ENCODE data around the gene SLC15A4. TPM values are rescaled to one million over a fixed set of nuclear protein-coding genes. Genes with fewer than 3 reads are reported as not detected.

Gene SLC15A4
- total and polyA plus RNA-seq, 2 donors (not counting 1 experiment from before 2014, with no cell fraction given) = 35.8 to 36.3 TPM

GRCh38 chr12:128747441-128747840, 76.3 kb downstream of the SLC15A4 start:
- Histone ChIP-seq H3K4me2 (ENCODE audit: extremely low read depth, insufficient read depth, low read length) (no peak overlapping the region), H3K9ac (ENCODE audit: insufficient read depth, low read length) (no peak overlapping the region), H2AFZ (ENCODE audit: low read length) (no peak overlapping the region), H3K4me3 (replicated peaks in 1 of 4; ENCODE audit: control extremely low read depth in 1 of 4, insufficient read depth in 1 of 4, low read depth in 3 of 4, low read length in 4 of 4) (no peak overlapping the region), H3K36me3 (ENCODE audit: control insufficient read depth, insufficient read depth, low read length) (no peaks in the 10 kb centered on the region), H4K20me1 (ENCODE audit: control insufficient read depth, extremely low read depth, insufficient read depth, low read length) (no peaks in the 10 kb centered on the region), H3K27ac (ENCODE audit: insufficient read depth, low read length) (no peak overlapping the region), H3K27me3 (ENCODE audit: control insufficient read depth, insufficient read depth, low read length) (no peaks in the 10 kb centered on the region), H3K9me3 (ENCODE audit: control insufficient read depth, insufficient read depth, low read depth, low read length) (no peaks in the 10 kb centered on the region), H3K79me2 (ENCODE audit: control insufficient read depth, insufficient read depth, low read length) (no peaks in the 10 kb centered on the region), H3K4me1 (ENCODE audit: control insufficient read depth, extremely low read depth, insufficient read depth, low read length) (no peaks in the 10 kb centered on the region)
- TF ChIP-seq CTCF (conservative IDR thresholded peaks at IDR 0.05 in 1 of 2, IDR thresholded peaks at IDR 0.05 in 1 of 2; ENCODE audit: low read depth in 1 of 2, low read length in 2 of 2) (no peak), EZH2 (IDR thresholded peaks at IDR 0.05; ENCODE audit: low read length, missing control alignments) (no peak)
- no peak for DNase-seq (ENCODE audit: low read depth in 2 of 2)

GRCh38 chr12:128745772-128746689, 77.7 kb downstream of the SLC15A4 start:
- DNase-seq (ENCODE audit: low read depth in 2 of 2) = no peak
- Histone ChIP-seq H2AFZ (ENCODE audit: low read length) (no peak overlapping the region), H3K4me3 (replicated peaks in 1 of 4; ENCODE audit: control extremely low read depth in 1 of 4, insufficient read depth in 1 of 4, low read depth in 3 of 4, low read length in 4 of 4) (no peak overlapping the region), H3K4me2 (ENCODE audit: extremely low read depth, insufficient read depth, low read length) (no peak overlapping the region), H3K36me3 (ENCODE audit: control insufficient read depth, insufficient read depth, low read length) (no peaks in the 10 kb centered on the region), H3K79me2 (ENCODE audit: control insufficient read depth, insufficient read depth, low read length) (no peaks in the 10 kb centered on the region), H4K20me1 (ENCODE audit: control insufficient read depth, extremely low read depth, insufficient read depth, low read length) (no peaks in the 10 kb centered on the region), H3K9me3 (ENCODE audit: control insufficient read depth, insufficient read depth, low read depth, low read length) (no peaks in the 10 kb centered on the region), H3K27me3 (ENCODE audit: control insufficient read depth, insufficient read depth, low read length) (no peaks in the 10 kb centered on the region), H3K27ac (ENCODE audit: insufficient read depth, low read length) (no peak overlapping the region), H3K4me1 (ENCODE audit: control insufficient read depth, extremely low read depth, insufficient read depth, low read length) (no peaks in the 10 kb centered on the region), H3K9ac (ENCODE audit: insufficient read depth, low read length) (no peak overlapping the region)
- TF ChIP-seq EZH2 (IDR thresholded peaks at IDR 0.05; ENCODE audit: low read length, missing control alignments) = no peak
- no peak for TF ChIP-seq CTCF (conservative IDR thresholded peaks at IDR 0.05 in 1 of 2, IDR thresholded peaks at IDR 0.05 in 1 of 2; ENCODE audit: low read depth in 1 of 2, low read length in 2 of 2)

- no peak overlapping the region for H3K9ac ChIP-seq (ENCODE audit: insufficient read depth, low read length)
- H2AFZ ChIP-seq (ENCODE audit: low read length) = no peak overlapping the region
- no peak overlapping the region for H3K27ac ChIP-seq (ENCODE audit: insufficient read depth, low read length)
- no peaks in the 10 kb centered on the region for H3K36me3 ChIP-seq (ENCODE audit: control insufficient read depth, insufficient read depth, low read length)
- DNase-seq (ENCODE audit: low read depth in 2 of 2) = no peak
- H3K4me1 ChIP-seq (ENCODE audit: control insufficient read depth, extremely low read depth, insufficient read depth, low read length) = no peaks in the 10 kb centered on the region
- no peaks in the 10 kb centered on the region for H3K27me3 ChIP-seq (ENCODE audit: control insufficient read depth, insufficient read depth, low read length)
- no peak overlapping the region for H3K4me3 ChIP-seq (replicated peaks in 1 of 4; ENCODE audit: control extremely low read depth in 1 of 4, insufficient read depth in 1 of 4, low read depth in 3 of 4, low read length in 4 of 4)
- H4K20me1 ChIP-seq (ENCODE audit: control insufficient read depth, extremely low read depth, insufficient read depth, low read length) = no peaks in the 10 kb centered on the region
- no peak overlapping the region for H3K4me2 ChIP-seq (ENCODE audit: extremely low read depth, insufficient read depth, low read length)
- TF ChIP-seq EZH2 (IDR thresholded peaks at IDR 0.05; ENCODE audit: low read length, missing control alignments) = no peak
- no peak for TF ChIP-seq CTCF (conservative IDR thresholded peaks at IDR 0.05 in 1 of 2, IDR thresholded peaks at IDR 0.05 in 1 of 2; ENCODE audit: low read depth in 1 of 2, low read length in 2 of 2)
- H3K9me3 ChIP-seq (ENCODE audit: control insufficient read depth, insufficient read depth, low read depth, low read length) = no peaks in the 10 kb centered on the region
- no peaks in the 10 kb centered on the region for H3K79me2 ChIP-seq (ENCODE audit: control insufficient read depth, insufficient read depth, low read length)
These were observed 79.8 kb downstream of the SLC15A4 start for GRCh38 chr12:128743916-128744315.

Other genes starting within 250 kb of the SLC15A4 start
- gene GLT1D1, start 29.5 kb upstream of the SLC15A4 start, total RNA-seq = under 0.01 TPM in 2 replicates
- gene GLT1D1, start 29.5 kb upstream of the SLC15A4 start, polyA plus RNA-seq = not detected in 2 replicates

All from fibroblast of lung (primary cell).